HG03280 (cell line): ENCODE measurements around the gene NUDCD2.
A peak's percentile ranks its signal among the peaks of the same experiment; 100 is the strongest.
"Not testable (repeated sequence)": the region's sequence is repeated elsewhere in the genome, so short reads cannot be mapped to it uniquely, and the experiment has no call there.

Experiments
- ATAC-seq: cut with Tn5 transposase; IDR thresholded peaks from one replicate; pipeline ENCODE4 v1.9.1; 2021; ENCODE audit warnings: mild to moderate bottlenecking, moderate library complexity; ENCODE audit not compliant: unreplicated experiment

The NUDCD2 gene

DNA sequence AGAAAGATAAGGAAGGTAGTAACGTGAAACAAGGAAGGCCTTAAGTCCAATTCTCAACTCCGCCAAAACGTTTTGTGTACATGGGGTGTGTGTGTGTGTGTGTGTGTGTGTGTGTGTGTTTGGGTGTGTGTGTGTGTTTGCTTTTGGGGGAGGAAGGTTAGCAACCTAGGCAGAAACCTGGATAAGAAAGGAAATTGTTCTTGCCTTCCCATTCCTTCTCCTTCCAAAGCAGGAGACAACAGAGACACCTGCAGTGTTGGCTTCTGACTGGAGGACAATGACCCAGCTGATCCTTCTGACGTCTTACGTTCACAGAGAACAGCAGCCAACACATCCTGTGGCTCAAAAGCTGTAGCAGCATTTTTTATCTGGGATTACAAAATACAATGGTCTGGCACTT is 26.6 kb downstream of the NUDCD2 start:
- ATAC-seq: no peak

DNA sequence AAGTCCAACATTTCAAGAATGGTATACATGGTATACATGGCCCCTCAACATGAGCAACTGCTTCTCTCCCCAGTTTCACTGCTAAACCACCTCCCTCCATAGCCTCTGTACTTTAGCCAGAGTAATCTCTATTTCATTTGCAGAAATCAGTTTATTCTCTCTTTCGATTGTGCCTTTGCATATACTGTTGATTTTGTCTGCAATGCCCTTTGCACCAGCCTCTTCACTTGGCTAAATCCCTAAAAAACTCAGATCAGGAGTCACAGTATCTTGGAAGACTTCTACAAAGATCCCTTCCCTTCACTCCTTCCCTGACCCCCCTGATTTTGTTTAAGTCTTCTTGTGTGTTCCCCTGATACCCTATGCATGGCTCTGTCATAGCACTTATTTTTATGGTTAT is 27.4 kb downstream of the NUDCD2 start:
- ATAC-seq: no peak

DNA sequence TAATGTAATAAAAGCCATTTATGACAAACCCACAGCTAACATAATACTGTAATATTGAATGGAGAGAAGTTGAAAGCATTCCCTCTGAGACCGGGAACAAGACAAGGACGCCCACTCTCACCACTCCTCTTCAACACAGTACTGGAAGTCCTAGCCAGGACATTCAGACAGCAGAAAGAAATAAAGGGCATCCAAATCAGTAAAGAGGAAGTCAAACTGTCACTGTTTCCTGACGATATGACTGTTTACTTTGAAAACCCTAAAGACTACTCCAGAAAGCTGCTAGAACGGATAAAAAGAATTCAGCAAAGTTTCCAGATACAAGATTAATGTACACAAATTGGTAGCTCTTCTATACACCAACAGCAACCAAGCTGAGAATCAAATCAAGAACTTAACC is 33.8 kb downstream of the NUDCD2 start:
- ATAC-seq: not testable (repeated sequence)

DNA sequence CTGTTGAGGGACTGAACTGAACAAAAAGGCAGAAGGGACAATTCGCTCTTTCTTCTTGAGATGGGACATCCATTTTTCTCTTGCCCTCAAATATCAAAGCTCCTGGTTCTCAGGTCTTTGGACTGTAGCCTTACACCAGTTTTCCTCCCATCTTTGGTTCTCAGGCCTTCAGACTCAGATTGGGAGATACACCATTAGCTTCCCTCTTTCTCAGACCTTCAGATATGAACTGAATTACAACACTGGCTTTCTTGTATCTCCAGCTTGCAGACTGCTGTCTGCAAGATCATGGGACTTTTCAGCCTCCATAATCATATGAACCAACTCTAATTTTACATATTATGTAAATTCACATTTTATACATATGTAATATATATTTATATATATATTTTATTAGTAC is 35.1 kb downstream of the NUDCD2 start:
- no peak for ATAC-seq

DNA sequence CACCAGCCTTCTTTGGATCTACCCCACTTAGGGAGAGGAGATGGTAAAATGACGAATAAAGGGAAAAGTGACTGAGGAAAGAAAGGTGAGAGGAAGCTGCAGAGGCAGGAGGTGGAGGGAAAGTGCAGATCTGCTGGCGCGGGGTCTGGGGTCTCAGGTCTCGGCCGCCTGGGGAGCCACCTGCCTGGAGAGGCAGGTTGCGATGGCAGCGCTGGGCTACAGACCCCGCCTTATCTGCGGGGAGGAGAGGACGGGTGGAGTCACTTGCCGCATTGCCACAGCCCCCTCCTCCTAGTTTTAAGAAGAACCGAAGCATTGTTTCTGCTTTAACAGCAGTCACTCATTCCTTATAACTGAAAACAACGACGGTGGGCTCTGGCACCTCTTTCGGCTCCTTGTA is 44.2 kb downstream of the NUDCD2 start:
- not testable (repeated sequence) for ATAC-seq

DNA sequence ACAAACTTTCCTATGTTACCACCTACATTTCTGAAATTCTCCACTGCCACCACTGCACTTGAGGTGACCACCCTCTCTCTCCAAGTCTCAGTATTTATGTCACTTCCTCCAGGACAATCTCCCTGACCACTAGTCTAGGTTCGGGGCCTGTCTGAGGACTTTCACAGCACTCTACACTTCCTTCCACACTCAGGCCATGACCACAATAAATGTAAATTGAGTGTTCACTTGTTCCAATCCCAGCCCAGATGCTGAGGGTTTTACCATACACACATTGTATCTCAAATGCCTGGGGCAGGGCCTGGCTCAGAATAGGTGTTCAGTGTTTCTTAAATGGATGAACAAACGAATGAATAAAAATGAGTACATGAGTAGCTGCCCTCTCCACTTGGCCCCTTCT is 49.4 kb downstream of the NUDCD2 start:
- no peak for ATAC-seq

DNA sequence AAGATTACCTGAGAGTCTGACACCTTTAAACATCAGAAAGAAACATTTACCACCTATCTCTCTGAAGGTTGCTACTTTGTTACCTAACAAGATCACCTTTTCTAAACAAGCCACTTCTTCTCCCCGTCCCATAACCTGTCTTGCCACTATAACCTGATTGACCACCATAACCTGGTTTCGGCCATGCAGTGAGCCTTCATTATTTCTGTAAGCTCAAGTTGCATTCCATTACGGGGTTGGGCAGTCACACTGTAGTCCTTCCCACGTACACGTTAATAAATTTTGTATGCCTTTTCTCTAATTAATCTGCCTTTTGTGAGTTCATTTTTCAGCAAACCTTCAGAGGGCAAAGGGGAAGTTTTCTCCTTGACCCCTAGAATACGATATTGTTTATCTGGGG is 50.5 kb downstream of the NUDCD2 start:
- ATAC-seq: no peak

DNA sequence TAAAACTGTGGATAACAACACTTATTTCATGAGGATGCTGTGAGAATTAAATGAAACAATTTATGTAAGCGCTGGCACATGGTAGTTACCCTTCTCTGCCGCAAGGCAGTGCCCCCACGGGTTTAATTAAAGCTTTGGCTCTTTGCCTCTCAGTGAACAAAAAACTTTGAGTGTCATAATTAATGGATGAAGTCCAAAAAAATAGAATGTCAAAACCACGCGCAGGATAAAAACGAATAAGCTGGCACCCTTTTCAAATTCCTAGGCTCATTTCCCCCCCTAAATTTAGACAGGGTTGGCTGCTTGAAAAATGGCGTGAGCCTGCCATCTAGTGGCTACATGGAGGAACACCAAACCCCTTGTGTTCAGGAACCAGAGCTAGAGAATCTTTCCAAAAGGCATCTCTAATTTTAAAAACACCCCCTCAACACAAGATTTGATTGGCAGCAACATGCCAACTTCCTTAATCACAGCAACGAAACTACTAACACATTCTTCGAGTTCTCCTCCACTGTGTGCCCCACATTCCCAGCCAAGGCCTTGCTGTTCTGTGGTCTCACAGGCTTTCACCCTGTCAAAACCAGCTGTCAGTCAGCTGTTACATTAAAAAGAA is 51.5 kb downstream of the NUDCD2 start:
- ATAC-seq: peak; percentile 67

DNA sequence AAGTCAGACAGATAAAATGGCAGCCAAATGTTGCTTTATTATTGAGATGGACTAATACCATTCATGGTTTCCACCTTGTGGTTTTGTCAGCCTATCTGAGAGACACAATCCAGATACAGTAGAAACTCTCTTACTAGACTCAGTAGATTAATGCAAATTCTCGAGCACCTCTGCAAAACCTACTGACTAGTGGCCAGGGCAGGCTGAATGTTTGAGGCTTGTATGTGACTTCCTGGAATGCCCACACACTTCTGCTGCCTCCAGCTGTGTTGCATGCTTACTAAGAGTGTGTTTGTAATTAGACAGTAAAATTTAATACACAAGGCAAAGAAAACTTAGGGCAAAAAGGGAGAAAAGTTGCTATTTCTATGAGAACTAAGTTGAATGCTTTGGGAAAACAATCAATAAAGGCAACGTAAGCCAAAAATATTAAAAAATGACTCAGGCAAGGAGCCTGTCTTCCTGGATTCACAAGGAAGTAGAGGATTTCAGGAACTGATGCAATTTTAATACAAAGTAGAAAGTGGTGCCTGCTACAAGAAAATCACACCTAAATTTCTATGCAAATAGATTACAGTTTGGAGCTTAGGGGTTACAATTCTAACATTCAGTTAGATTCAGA is 52.8 kb downstream of the NUDCD2 start:
- ATAC-seq: peak; percentile 93

DNA sequence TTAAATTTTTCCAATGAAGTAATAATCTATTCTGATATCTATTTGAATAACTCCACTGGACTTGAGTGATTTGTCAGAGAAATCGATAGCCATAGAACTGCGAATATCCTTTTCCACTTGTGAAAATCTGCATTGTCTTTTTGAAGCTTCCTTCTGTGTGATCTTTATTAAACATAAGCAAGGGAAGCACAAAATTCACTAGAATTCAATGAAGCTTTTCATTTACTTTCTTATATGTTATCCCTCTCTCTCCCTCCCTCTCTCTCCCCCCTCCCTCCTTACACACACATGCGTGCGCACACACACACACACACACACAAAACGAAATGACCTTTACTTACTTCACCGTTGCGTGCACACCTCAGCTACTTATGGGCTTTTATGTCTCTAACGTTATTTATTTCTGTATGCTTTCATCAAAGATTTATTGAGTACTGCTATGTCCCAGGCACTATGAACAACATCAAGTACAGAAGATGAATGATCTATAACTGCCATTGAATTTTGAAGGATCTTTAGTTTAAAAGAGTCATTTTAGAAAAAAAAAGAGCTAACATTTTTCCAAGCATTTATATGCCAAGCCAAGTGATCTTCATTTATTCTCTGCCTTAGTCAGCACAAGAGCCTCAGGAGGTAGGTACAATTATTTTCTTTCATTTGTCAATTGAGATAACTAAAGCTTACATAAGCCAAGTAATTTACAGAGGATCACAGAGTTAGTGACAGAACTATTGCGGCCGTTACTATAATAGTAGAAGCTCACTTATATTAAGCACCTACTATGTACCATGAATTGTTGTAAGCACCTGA is 55.3 kb downstream of the NUDCD2 start:
- ATAC-seq: no peak

DNA sequence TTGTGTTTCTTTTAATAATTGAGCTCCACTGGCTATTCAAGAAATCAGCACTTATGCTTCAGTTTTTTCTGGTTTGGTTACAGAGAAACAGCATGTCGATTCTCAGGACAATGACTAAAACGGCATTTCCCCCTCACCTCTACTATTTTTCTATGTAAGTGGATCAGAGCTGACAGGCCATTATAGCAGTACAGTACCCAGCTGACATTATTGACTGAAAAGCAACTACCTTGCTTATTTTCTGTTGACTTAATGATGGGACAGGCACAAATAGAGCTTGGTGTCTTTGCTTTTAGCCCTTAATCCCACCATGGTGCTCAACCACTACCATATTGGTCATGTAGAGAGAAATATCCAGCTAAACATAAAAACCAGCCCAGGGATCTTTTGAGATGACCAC is 57.9 kb downstream of the NUDCD2 start:
- ATAC-seq: no peak

DNA sequence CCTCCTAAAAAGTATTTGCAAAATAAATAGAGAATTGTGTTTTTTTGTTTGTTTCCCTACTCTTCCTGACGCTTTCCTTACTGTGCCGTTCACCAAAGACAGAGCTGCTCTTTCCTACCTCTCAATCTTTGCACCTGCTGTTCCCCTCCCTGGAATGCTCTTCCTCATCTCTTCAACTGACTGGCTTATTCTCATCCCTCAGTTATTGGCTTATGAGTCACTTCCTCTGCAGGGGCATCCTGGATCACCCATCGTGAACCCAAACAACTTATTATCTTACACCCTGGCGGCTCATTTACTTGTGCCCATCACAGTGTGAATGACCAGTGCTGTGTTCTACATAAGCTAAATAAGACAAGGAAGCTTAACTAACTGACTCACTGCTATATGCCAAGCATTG is 58.6 kb downstream of the NUDCD2 start:
- no peak for ATAC-seq

DNA sequence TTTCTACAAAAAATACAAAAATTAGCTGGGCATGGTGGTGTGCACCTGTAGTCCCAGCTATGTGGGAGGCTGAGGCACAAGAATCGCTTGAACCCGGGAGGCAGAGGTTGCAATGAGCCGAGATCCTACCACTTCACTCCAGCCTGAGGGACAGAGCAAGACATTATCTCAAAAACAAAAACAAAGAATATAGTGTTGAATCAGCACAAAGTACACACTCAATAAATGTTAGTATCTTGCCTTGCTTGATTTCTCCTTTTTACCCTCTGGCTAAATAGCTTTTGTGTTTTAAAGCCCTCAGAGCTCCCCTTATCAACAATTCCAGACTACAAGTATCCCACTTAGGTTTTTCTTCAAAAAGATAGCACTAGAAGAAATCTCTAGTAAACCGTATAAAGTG is 60.0 kb downstream of the NUDCD2 start:
- ATAC-seq: no peak

DNA sequence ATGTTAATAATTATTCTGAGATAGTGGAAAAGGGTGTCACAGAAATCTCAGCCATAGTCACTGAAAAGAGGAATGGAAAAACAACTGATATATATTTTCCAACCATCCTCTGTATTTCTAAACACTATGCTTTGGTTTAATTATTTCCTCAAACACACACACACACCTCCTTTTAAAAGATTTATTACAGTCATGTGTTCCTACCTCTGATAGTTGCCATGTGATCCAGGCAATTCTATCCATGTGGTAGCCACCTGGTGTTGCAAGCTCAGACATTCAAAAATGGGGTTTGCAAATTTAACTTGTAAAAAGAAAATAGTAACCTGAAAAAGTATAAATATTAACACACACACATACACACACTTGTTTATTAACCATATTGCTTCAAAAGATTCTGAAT is 62.5 kb downstream of the NUDCD2 start:
- no peak for ATAC-seq

DNA sequence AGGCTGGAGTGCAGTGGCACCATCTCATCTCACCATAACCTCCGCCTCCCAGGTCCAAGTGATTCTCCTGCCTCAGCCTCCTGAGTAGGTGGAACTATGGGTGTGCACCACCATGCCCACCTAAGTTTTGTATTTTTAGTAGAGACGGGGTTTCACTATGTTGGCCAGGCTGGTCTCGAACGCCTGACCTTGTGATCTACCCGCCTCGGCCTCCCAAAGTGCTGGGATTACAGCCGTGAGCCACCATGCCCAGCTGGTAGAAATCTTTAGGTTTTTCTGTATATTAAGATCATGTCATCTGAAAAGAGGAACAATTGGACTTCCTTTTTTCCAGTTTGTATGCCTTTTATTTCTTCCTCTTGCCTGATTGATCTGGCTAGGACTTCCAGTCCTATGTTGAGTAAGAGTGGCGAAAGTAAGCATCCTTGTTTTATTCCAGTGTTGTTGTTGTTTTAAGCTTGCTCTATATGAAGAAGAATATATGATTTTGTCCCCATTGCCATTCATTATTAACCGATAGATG is 63.0 kb downstream of the NUDCD2 start:
- not testable (repeated sequence) for ATAC-seq
